ENCODE measurements around the gene JAK3.

GRCh38 chr19:17812099-17812498 is 35.7 kb downstream of the JAK3 start:
- TF ChIP-seq CTCF (IDR thresholded peaks at IDR 0.05) (no peak), POLR2A (IDR thresholded peaks at IDR 0.05) (no peak)

Measured in body of pancreas (tissue), 4 donors.